Liver (tissue), 2 donors: ENCODE data around the gene DERA.

Experiments
- GABPA ChIP-seq, 2 donors: IDR thresholded peaks in 1 of 2; conservative IDR thresholded peaks in 1 of 2; 2 replicates each; pipeline ENCODE4 v1.6.1; 2016; ENCODE audit warnings: antibody characterized with exemption in 2 of 2, mild to moderate bottlenecking in 1 of 2, moderate library complexity in 1 of 2
- HNF4A ChIP-seq, 2 donors: conservative IDR thresholded peaks; 2 replicates each; pipeline ENCODE4 v1.6.1; 2016; ENCODE audit warnings: antibody characterized with exemption in 2 of 2, mild to moderate bottlenecking in 2 of 2
- TF ChIP-seq, protein P1 (sequence below): IDR thresholded peaks from 2 replicates; pipeline ENCODE4 v1.6.1; 2016; ENCODE audit warnings: antibody characterized with exemption
- donor health status: healthy.

DNA sequence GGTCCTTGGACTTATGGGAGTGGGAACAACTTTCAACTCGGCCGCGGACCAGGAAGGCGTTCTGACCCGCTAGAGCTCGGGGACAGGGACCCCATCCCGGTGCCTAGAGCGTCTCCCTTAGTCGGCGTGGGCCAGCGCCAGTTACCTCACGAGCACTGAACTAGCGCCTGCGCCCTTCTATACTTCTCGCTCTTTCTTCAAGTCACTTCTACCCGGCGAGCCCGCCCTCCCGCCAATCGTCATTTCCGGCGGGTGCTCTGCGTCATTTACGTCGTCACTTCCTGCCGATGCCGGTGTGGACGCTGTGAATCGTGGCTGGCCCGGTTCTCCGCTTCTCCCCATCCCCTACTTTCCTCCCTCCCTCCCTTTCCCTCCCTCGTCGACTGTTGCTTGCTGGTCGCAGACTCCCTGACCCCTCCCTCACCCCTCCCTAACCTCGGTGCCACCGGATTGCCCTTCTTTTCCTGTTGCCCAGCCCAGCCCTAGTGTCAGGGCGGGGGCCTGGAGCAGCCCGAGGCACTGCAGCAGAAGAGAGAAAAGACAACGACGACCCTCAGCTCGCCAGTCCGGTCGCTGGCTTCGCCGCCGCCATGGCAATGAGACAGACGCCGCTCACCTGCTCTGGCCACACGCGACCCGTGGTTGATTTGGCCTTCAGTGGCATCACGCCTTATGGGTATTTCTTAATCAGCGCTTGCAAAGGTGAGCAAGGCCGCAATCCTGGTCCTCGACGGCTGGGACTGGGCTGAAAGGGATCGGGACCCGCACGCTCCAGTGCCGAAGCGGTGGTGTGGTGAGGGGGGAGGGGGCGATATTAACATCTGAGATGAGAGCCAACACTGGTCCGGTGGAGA lies 28.8 kb upstream of the DERA start, which contains the start of gene STRAP:
- peak; percentile 96 to 98 for TF ChIP-seq GABPA (IDR thresholded peaks at IDR 0.05 in 1 of 2, conservative IDR thresholded peaks at IDR 0.05 in 1 of 2)
- TF ChIP-seq HNF4A (conservative IDR thresholded peaks at IDR 0.05), result peak in 1 of 2 donors; percentile 39
- TF ChIP-seq, protein P1, sequence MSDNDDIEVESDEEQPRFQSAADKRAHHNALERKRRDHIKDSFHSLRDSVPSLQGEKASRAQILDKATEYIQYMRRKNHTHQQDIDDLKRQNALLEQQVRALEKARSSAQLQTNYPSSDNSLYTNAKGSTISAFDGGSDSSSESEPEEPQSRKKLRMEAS, result peak; percentile 13
